GM12872 (cell line): ENCODE results near the gene NUP62.

Source experiments
- TF ChIP-seq, protein P1 (sequence below): IDR thresholded peaks from 3 replicates; pipeline ENCODE4 v1.5.1; 2011; ENCODE audit warnings: low read depth, mild to moderate bottlenecking, low read length, moderate library complexity; ENCODE audit not compliant: insufficient read depth

Gene NUP62

DNA sequence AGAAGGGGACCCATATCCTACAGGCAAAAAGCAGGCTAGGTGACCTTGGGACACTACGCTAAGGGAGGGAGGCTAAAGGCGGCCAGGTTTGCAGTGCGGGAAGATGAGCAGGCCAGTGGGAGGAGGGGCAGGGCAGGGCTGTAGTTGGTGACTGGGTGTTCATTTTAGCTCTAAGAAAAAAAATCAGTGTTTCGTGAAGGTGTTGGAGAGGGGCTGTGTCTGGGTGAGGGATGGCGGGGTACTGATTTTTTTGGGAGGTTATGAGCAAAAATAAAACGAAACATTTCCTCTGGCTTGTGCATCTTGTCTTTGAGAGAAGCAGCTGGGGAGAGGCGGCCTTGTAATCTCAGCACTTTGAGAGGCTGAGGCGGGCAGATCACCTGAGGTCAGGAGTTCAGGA, 4.3 kb upstream of the NUP62 start:
- TF ChIP-seq, protein P1, sequence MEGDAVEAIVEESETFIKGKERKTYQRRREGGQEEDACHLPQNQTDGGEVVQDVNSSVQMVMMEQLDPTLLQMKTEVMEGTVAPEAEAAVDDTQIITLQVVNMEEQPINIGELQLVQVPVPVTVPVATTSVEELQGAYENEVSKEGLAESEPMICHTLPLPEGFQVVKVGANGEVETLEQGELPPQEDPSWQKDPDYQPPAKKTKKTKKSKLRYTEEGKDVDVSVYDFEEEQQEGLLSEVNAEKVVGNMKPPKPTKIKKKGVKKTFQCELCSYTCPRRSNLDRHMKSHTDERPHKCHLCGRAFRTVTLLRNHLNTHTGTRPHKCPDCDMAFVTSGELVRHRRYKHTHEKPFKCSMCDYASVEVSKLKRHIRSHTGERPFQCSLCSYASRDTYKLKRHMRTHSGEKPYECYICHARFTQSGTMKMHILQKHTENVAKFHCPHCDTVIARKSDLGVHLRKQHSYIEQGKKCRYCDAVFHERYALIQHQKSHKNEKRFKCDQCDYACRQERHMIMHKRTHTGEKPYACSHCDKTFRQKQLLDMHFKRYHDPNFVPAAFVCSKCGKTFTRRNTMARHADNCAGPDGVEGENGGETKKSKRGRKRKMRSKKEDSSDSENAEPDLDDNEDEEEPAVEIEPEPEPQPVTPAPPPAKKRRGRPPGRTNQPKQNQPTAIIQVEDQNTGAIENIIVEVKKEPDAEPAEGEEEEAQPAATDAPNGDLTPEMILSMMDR, result no peak

DNA sequence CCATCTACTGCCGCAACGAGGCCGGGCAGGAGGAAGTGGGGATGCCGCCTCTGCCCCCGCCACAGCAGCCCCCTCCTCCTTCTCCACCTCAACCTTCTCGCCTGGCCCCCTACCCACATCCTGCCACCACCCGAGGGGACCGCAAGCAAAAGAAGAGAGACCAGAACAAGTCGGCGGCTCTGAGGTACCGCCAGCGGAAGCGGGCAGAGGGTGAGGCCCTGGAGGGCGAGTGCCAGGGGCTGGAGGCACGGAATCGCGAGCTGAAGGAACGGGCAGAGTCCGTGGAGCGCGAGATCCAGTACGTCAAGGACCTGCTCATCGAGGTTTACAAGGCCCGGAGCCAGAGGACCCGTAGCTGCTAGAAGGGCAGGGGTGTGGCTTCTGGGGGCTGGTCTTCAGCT, 3.4 kb upstream of the NUP62 start:
- TF ChIP-seq, protein P1, result no peak

DNA sequence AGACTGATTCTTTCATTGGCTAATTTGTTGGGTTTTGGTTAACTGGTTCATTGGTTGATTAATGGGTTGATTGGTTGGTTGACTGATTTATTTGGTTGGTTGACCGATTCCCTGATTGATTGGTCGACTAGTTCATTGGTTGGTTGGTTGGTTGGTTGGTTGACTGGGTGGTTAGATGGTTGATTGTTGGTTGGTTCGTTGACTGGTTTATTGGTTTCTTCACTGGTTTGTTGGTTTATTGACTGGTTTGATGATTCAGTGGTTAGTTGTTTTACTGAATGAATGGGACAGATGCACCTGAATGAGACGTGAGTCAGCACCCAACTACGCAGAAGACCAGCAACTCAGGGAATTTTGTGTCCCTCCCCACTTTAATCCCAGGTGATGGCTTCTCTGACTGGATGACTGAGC, 2.7 kb upstream of the NUP62 start:
- TF ChIP-seq, protein P1, result no peak

DNA sequence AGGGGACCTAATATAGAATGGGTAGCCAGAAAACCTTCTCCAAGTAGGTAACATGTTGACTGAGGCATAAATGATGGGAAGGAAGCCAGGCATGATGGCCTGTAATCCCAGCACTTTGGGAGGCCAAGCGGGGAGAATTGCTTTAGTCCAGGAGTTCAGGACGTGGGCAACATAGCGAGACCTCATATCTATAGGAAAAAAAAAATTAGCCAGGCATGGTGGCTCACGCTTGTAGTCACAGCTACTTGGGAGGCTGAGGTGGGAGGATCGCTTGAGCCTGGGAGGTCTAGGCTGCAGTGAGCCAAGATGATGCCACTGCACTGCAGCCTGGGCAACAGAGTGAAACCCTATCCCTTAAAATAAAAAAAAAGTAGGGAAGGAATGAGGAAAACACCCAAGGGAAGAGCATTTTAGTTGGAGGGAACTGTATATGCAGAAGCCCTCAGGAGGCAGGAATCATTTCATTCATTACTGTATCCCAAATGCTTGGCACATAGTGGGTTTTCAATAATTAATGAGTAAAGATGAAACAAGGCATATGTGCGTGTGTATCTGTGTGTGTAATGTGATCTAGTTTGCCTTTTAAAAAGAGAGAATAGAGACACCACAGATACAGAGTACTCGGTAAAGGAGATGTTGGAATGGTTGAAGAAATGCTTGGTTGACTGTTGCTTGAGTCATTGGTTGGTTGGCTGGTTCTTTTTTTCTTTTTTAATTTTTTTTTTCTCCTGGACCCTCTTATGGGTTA, 2.2 kb upstream of the NUP62 start:
- TF ChIP-seq, protein P1, result no peak

DNA sequence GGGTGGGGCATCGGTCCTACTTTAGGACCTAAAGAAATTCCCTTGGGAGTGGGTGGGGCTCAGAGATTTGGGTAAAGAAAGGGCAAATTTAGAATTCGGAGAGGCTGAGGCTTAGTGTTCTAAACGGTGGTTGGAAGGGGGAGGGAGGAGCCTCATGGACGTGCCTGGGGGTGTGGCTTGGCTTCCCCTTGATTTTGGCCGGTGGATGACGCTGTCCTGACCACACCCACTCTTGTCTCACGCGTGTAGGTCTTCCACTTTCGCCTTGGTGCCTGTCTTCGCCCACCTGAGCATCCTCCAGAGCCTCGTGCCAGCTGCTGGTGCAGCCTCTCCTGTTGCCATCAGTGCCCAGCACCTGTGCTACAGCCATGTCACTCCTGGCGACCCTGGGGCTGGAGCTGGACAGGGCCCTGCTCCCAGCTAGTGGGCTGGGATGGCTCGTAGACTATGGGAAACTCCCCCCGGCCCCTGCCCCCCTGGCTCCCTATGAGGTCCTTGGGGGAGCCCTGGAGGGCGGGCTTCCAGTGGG, 1.2 kb upstream of the NUP62 start:
- TF ChIP-seq, protein P1, result no peak

DNA sequence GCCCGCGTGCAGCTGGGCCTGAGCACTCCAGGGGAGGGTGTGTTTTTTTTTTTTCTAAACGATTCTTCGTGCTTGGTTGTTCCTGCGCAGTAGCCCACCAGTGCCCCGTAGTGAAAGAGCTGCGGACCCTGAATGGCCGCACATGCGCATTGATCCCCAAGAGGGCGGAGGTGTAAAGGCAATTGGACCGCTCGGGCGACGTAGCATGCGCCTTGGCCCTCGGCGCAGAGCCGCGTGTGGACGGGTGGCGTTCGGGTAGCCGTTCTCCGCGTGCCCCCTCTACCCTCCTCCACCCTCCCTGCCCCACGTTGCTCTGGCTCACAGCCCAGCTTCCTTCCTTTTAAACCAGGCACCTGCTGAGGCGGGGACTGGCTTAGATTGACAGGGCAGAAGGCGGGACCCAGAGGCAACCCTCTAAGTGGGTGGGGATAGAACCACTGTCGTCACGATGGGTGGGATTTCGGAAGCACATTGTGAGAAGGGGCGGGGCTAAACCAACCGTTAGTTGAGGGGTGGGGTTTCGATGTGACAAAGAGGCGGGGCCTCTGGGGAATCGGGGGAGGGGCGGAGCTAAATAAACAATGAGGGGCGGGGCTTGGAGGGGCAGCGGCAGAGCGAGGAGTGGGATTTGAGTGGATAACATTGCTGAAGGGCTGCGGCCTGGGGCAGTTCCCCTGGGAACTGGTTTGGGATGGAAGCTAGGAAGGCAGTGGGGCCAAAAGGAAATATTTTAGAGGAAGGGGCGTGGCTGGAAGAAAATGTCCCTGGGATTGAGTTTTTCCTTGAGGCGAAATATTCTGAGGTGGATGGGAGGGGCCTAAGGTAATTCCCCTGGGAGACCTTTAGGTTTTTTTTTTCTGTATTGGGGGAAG, 543 bp upstream of the NUP62 start:
- TF ChIP-seq, protein P1, result no peak

DNA sequence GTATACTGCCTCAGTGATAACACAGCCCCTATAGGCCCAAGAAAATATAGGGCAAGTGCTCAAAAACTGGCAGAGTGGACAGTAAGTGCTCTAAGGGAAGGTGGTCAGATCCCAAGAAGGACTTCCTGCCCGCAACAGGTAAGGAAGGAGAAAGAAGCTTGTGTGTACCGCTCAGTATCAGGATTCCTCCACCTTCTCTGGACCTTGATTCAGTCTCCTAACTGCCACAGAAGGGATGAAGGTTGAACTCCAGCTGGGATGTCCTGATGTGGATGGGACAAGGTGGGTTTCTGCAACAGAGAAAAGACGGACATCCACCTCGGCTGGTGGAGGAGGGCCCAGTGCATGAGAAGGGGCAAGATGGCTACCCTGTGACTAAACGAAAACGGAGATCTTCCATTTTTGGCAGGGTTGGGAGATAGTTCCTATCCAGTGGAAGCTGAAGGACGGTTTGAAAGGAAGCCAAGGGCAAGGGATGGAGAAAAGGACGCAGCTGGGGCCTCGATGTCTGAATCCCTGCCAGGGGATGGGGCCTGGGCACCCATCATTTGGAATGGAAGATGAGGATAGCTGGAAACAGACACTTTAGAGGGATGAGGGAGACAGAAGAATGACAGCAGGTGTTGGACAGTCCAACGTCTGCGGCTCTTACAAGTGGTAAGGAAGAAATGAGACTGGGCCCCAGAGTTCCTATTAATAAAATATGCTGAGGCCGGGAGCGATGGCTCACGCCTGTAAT, 1.6 kb downstream of the NUP62 start:
- TF ChIP-seq, protein P1, result no peak
